ENCODE data around the gene JAGN1. TPM values are rescaled to one million over a fixed set of nuclear protein-coding genes. Genes with fewer than 3 reads are reported as not detected.
A peak's percentile ranks its signal among the peaks of the same experiment; 100 is the strongest.

The JAGN1 gene
- total and polyA plus RNA-seq, 9 of the 15 experiments (the other 6 are each of a cell fraction or from before 2014, with no cell fraction given) = 31.6 to 77.8 (median 40.3) TPM

GRCh38 chr3:9897408-9898372 lies 7.3 kb downstream of the JAGN1 start (continued):
- TF ChIP-seq MAFG (tag; conservative IDR thresholded peaks at IDR 0.05) (peak; percentile 37; the same call in 1 of the 2 replicates), ZNF398 (CRISPR knock-in tag; IDR thresholded peaks at IDR 0.05) (no peak), CEBPG (CRISPR knock-in tag; IDR thresholded peaks at IDR 0.05) (no peak), CEBPG (tag; conservative IDR thresholded peaks at IDR 0.05 in 1 of 2, IDR thresholded peaks at IDR 0.05 in 1 of 2) (no peak), MED1 (CRISPR knock-in tag; IDR thresholded peaks at IDR 0.05; ENCODE audit: borderline replicate concordance) (no peak), ZBTB40 (IDR thresholded peaks at IDR 0.05) (no peak), ZBTB40 (CRISPR knock-in tag; IDR thresholded peaks at IDR 0.05) (no peak), RFX1 (IDR thresholded peaks at IDR 0.05) (no peak), ARNT (IDR thresholded peaks at IDR 0.05) (no peak)

Measured in K562 (cell line).